ENCODE measurements around the gene MARCKS.

MARCKS gene

DNA sequence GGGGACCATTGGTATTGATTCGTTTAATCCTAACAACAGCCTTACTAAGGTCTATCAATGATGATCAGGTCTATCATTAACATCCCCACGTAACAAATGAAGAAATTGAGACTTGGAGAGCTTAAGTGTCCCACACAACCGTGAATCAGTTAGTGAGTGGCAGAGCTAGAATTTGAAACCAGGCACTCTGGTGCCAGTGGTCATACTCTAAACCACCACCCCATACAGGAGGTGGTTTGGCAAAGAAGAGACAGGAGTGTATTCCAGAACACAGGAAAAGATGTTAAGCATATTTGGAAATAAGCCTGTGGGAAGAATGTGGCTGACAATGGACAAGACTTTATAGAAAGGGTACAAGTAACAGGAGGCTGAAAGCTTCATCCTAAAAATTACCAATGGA, 35.7 kb upstream of the MARCKS start:
- H3K4me2 ChIP-seq (ENCODE audit: low read length): no peak overlapping the region
- H3K4me3 ChIP-seq (ENCODE audit: low read length): no peak overlapping the region
- no peaks in the 10 kb centered on the region for H3K79me2 ChIP-seq (ENCODE audit: control insufficient read depth, low read length)
- no peaks in the 10 kb centered on the region for H3F3A ChIP-seq (ENCODE audit: control insufficient read depth, insufficient read depth)
- H3K27me3 ChIP-seq (ENCODE audit: control insufficient read depth, low read length): 0 out of 2 replicates have a peak, but pooled peaks cover 2% of the 10 kb centered on the region
- no peaks in the 10 kb centered on the region for H3K36me3 ChIP-seq (ENCODE audit: control insufficient read depth, low read length)
- H3K4me1 ChIP-seq (ENCODE audit: control insufficient read depth, low read length): no peaks in the 10 kb centered on the region
- H3K27ac ChIP-seq (ENCODE audit: low read depth, low read length): no peak overlapping the region
- TF ChIP-seq EZH2phosphoT487 (IDR thresholded peaks at IDR 0.05; ENCODE audit: borderline replicate concordance, low read length): no peak
- TF ChIP-seq, protein P1, sequence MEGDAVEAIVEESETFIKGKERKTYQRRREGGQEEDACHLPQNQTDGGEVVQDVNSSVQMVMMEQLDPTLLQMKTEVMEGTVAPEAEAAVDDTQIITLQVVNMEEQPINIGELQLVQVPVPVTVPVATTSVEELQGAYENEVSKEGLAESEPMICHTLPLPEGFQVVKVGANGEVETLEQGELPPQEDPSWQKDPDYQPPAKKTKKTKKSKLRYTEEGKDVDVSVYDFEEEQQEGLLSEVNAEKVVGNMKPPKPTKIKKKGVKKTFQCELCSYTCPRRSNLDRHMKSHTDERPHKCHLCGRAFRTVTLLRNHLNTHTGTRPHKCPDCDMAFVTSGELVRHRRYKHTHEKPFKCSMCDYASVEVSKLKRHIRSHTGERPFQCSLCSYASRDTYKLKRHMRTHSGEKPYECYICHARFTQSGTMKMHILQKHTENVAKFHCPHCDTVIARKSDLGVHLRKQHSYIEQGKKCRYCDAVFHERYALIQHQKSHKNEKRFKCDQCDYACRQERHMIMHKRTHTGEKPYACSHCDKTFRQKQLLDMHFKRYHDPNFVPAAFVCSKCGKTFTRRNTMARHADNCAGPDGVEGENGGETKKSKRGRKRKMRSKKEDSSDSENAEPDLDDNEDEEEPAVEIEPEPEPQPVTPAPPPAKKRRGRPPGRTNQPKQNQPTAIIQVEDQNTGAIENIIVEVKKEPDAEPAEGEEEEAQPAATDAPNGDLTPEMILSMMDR (IDR thresholded peaks at IDR 0.05; ENCODE audit: low read depth, low read length, poor library complexity, severe bottlenecking): no peak
- no peaks in the 10 kb centered on the region for H4K20me1 ChIP-seq (ENCODE audit: control insufficient read depth, insufficient read depth, low read depth, low read length)
- H3K9me3 ChIP-seq (ENCODE audit: control insufficient read depth, insufficient read depth, low read length): no peaks in the 10 kb centered on the region
- no peaks in the 10 kb centered on the region for H3K9me2 ChIP-seq (replicated peaks; ENCODE audit: control insufficient read depth, low read length)

DNA sequence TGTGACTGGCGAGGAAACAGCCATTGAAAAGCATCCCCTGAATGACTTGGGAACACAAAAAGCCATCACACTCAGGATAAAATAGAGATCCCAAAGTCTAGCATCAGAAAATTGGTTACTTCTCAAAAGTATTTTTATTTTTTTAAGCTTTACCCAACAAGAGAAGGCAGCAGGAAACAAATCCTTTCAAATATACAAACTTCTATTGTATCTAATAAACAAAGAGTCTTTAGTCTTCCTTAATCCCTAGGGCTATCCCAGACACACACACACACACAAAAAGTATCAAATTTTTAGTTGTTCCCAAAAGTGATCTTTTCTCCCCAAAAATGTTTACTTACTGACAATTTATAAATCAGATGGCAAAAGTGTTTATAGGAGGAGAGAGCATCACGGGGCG, 33.2 kb upstream of the MARCKS start:
- Histone ChIP-seq H3K79me2 (ENCODE audit: control insufficient read depth, low read length) (no peaks in the 10 kb centered on the region), H3K36me3 (ENCODE audit: control insufficient read depth, low read length) (no peaks in the 10 kb centered on the region), H3K4me2 (ENCODE audit: low read length) (no peak overlapping the region), H3K27me3 (ENCODE audit: control insufficient read depth, low read length) (0 out of 2 replicates have a peak, but pooled peaks cover 2% of the 10 kb centered on the region), H3K9me2 (replicated peaks; ENCODE audit: control insufficient read depth, low read length) (no peaks in the 10 kb centered on the region), H4K20me1 (ENCODE audit: control insufficient read depth, insufficient read depth, low read depth, low read length) (no peaks in the 10 kb centered on the region), H3F3A (ENCODE audit: control insufficient read depth, insufficient read depth) (no peaks in the 10 kb centered on the region), H3K4me1 (ENCODE audit: control insufficient read depth, low read length) (no peaks in the 10 kb centered on the region), H3K4me3 (ENCODE audit: low read length) (no peak overlapping the region), H3K27ac (ENCODE audit: low read depth, low read length) (no peak overlapping the region), H3K9me3 (ENCODE audit: control insufficient read depth, insufficient read depth, low read length) (no peaks in the 10 kb centered on the region)
- TF ChIP-seq, protein P1 (IDR thresholded peaks at IDR 0.05; ENCODE audit: low read depth, low read length, poor library complexity, severe bottlenecking): no peak

DNA sequence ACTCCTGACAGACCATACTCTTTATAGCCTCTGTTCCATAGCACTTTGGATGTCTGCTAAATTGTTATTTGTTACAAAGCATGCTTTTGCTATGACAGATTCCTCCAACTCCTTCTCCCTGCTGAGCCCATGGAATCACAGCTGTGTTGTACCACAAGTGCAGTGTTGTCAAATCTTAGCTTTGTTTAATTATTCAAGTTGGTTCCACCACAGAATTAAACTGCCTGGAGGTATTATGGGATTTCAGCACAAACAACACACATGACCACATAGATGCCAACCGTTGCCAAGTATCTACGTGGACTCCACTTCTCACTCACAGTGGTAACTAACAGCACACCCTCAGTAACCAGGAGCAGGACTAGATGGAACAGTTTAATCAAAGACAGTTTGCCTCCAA, 32.7 kb upstream of the MARCKS start:
- Histone ChIP-seq H3K9me3 (ENCODE audit: control insufficient read depth, insufficient read depth, low read length) (no peaks in the 10 kb centered on the region), H3K9me2 (replicated peaks; ENCODE audit: control insufficient read depth, low read length) (no peaks in the 10 kb centered on the region), H3K27ac (ENCODE audit: low read depth, low read length) (no peak overlapping the region), H3K4me1 (ENCODE audit: control insufficient read depth, low read length) (no peaks in the 10 kb centered on the region), H4K20me1 (ENCODE audit: control insufficient read depth, insufficient read depth, low read depth, low read length) (no peaks in the 10 kb centered on the region), H3F3A (ENCODE audit: control insufficient read depth, insufficient read depth) (no peaks in the 10 kb centered on the region), H3K4me3 (ENCODE audit: low read length) (no peak overlapping the region), H3K79me2 (ENCODE audit: control insufficient read depth, low read length) (no peaks in the 10 kb centered on the region), H3K36me3 (ENCODE audit: control insufficient read depth, low read length) (no peaks in the 10 kb centered on the region), H3K4me2 (ENCODE audit: low read length) (no peak overlapping the region), H3K27me3 (ENCODE audit: control insufficient read depth, low read length) (0 out of 2 replicates have a peak, but pooled peaks cover 2% of the 10 kb centered on the region)
- TF ChIP-seq, protein P1 (IDR thresholded peaks at IDR 0.05; ENCODE audit: low read depth, low read length, poor library complexity, severe bottlenecking): no peak
- TF ChIP-seq EZH2phosphoT487 (IDR thresholded peaks at IDR 0.05; ENCODE audit: borderline replicate concordance, low read length): no peak

DNA sequence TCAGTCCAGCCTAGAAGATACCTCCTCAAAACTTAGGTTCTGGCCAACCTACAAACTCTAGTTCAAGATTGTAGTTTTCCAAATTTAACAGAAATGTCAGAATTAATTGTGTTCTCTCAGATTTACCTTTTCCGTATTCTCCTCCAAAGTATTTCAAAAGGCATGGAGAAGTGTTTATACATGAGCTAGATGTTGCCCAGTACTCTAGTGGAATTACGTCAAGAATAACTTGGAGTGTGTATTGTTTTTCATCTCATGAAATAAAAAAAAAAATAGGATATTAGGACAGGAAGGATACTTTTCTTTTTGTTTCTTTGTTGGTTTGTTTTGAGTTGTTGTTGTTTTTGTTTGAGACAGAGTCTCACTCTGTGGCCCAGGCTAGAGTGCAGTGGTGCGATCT, 32.3 kb upstream of the MARCKS start:
- TF ChIP-seq EZH2phosphoT487 (IDR thresholded peaks at IDR 0.05; ENCODE audit: borderline replicate concordance, low read length): no peak
- TF ChIP-seq, protein P1 (IDR thresholded peaks at IDR 0.05; ENCODE audit: low read depth, low read length, poor library complexity, severe bottlenecking): no peak
- Histone ChIP-seq H3K4me1 (ENCODE audit: control insufficient read depth, low read length) (no peaks in the 10 kb centered on the region), H3K9me2 (replicated peaks; ENCODE audit: control insufficient read depth, low read length) (no peaks in the 10 kb centered on the region), H3K27me3 (ENCODE audit: control insufficient read depth, low read length) (0 out of 2 replicates have a peak, but pooled peaks cover 2% of the 10 kb centered on the region), H3K36me3 (ENCODE audit: control insufficient read depth, low read length) (no peaks in the 10 kb centered on the region), H3F3A (ENCODE audit: control insufficient read depth, insufficient read depth) (no peaks in the 10 kb centered on the region), H3K4me2 (ENCODE audit: low read length) (no peak overlapping the region), H3K9me3 (ENCODE audit: control insufficient read depth, insufficient read depth, low read length) (no peaks in the 10 kb centered on the region), H3K4me3 (ENCODE audit: low read length) (no peak overlapping the region), H4K20me1 (ENCODE audit: control insufficient read depth, insufficient read depth, low read depth, low read length) (no peaks in the 10 kb centered on the region), H3K27ac (ENCODE audit: low read depth, low read length) (no peak overlapping the region), H3K79me2 (ENCODE audit: control insufficient read depth, low read length) (no peaks in the 10 kb centered on the region)

Data from DOHH2 (cell line).